ENCODE measurements around the gene ZNF280C. TPM values are rescaled to one million over a fixed set of nuclear protein-coding genes. Genes with fewer than 3 reads are reported as not detected.

Gene ZNF280C
- total RNA-seq, 1 experiment from 2014 or later, result 6.6 TPM

- POLR2A ChIA-PET, result no interaction called here
- Mint-ChIP-seq H3K27me3 (ENCODE audit: insufficient read depth, unreplicated experiment) (peaks cover 46% of the 10 kb centered on the region), H3K9me3 (ENCODE audit: unreplicated experiment) (no peaks in the 10 kb centered on the region), H3K4me3 (ENCODE audit: unreplicated experiment) (no peak within 1 kb of the TSS), H3K27ac (ENCODE audit: low read depth, unreplicated experiment) (no peak within 1 kb of the TSS), H3K36me3 (ENCODE audit: insufficient read depth, unreplicated experiment) (peaks cover 2% of the 10 kb centered on the region), H3K4me1 (ENCODE audit: insufficient read depth, unreplicated experiment) (peaks cover 19% of the 10 kb centered on the region)
- TF ChIP-seq CTCF (IDR thresholded peaks at IDR 0.05; ENCODE audit: unreplicated experiment), result no peak
- CTCF ChIA-PET, result no interaction called here
- intact Hi-C loops (cut with micrococcal nuclease), result no loop called here
- no peak for DNase-seq (ENCODE audit: unreplicated experiment)
- BruUV-seq (replicated peaks), result no TSS peak
Observed at GRCh38 chrX:130171446-130172126, 97.1 kb downstream of the ZNF280C start, which contains the start of gene RAB33A. RAB33A (plus strand) TSS chrX:130171962; CDS start chrX:130172063, 101 bp downstream.

DNA sequence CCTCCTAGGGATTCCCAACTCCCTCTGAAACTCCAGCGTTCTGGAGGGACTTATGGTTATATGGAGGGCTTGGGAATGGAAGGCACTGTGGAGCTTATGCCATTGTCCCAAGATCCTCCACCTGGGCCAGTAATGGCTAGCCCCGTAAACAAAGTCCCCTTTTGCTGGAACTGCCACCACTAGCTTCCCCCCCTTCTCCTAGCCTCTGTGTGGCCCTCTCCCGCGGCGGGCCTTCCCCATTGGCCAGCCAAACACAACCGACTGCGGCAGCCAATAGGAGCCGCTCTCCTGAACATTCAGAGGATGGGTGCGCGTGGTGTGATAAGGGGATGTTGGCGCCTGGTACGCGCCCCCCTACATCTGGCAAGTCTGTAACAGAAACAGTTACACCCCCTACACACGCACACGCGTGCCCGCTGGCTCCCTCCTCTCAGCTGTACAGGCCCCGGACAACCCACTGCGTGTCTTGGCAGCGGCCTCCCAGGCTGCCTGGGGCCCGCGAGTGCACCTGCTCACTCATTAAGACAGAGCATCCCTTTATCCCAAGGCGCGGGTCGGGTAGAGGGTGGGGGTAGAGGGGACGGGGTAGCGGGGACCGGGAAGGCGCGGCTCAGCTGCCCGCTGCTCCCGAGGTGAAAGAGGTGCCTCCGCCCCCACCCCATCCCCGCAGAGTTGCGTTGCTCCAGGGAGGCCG lies 97.8 kb downstream of the ZNF280C start:
- intact Hi-C loops (cut with micrococcal nuclease), result no loop called here
- Mint-ChIP-seq H3K27me3 (ENCODE audit: insufficient read depth, unreplicated experiment) (peaks cover 46% of the 10 kb centered on the region), H3K27ac (ENCODE audit: low read depth, unreplicated experiment) (no peak overlapping the region), H3K4me3 (ENCODE audit: unreplicated experiment) (no peak overlapping the region), H3K4me1 (ENCODE audit: insufficient read depth, unreplicated experiment) (peaks cover 19% of the 10 kb centered on the region), H3K9me3 (ENCODE audit: unreplicated experiment) (no peaks in the 10 kb centered on the region), H3K36me3 (ENCODE audit: insufficient read depth, unreplicated experiment) (peaks cover 8% of the 10 kb centered on the region)
- POLR2A ChIA-PET, result no interaction called here
- CTCF ChIA-PET, result interaction anchor here (0.6 to 1.0 kb wide), 3 partner anchors 60 to 91 kb away, joined by 3 read pairs; no protein-coding TSS in a partner anchor
- DNase-seq (ENCODE audit: unreplicated experiment), result no peak
- TF ChIP-seq CTCF (IDR thresholded peaks at IDR 0.05; ENCODE audit: unreplicated experiment), result no peak
- no TSS peak for BruUV-seq (replicated peaks)

GRCh38 chrX:130167040-130167439 lies 101.7 kb downstream of the ZNF280C start:
- H3K27me3 Mint-ChIP-seq (ENCODE audit: insufficient read depth, unreplicated experiment), result peaks cover 43% of the 10 kb centered on the region
- intact Hi-C loops (cut with micrococcal nuclease), result no loop called here
- POLR2A ChIA-PET, result interaction anchor here (0.7 to 2.8 kb wide), 6 partner anchors 22 to 87 kb away, joined by 3 to 28 read pairs (median 4); partner anchors contain the start of gene ELF4
- CTCF ChIA-PET, result interaction anchor here (0.6 to 0.7 kb wide), 2 partner anchors 19 to 561 kb away, joined by 3 to 6 read pairs; no protein-coding TSS in a partner anchor
- H3K36me3 Mint-ChIP-seq (ENCODE audit: insufficient read depth, unreplicated experiment), result peaks cover 14% of the 10 kb centered on the region
- H3K9me3 Mint-ChIP-seq (ENCODE audit: unreplicated experiment), result no peaks in the 10 kb centered on the region
- no peak for TF ChIP-seq CTCF (IDR thresholded peaks at IDR 0.05; ENCODE audit: unreplicated experiment)
- H3K4me3 Mint-ChIP-seq (ENCODE audit: unreplicated experiment), result peak overlapping the region; percentile 75
- H3K4me1 Mint-ChIP-seq (ENCODE audit: insufficient read depth, unreplicated experiment), result peaks cover 6% of the 10 kb centered on the region
- no peak for DNase-seq (ENCODE audit: unreplicated experiment)
- peak overlapping the region; percentile 49 for H3K27ac Mint-ChIP-seq (ENCODE audit: low read depth, unreplicated experiment)
- BruUV-seq (replicated peaks), result no TSS peak

- ChIA-PET POLR2A (interaction anchor here (0.7 to 2.8 kb wide), 8 partner anchors 10 to 87 kb away, joined by 3 to 28 read pairs (median 5); partner anchors contain the start of gene ELF4), CTCF (interaction anchor here (0.7 kb wide), 1 partner anchor 20 kb away, joined by 3 read pairs; no protein-coding TSS in a partner anchor)
- DNase-seq (ENCODE audit: unreplicated experiment), result no peak
- peaks cover 6% of the 10 kb centered on the region for H3K4me1 Mint-ChIP-seq (ENCODE audit: insufficient read depth, unreplicated experiment)
- no peaks in the 10 kb centered on the region for H3K9me3 Mint-ChIP-seq (ENCODE audit: unreplicated experiment)
- H3K27me3 Mint-ChIP-seq (ENCODE audit: insufficient read depth, unreplicated experiment), result peaks cover 45% of the 10 kb centered on the region
- intact Hi-C loops (cut with micrococcal nuclease), result no loop called here
- peaks cover 14% of the 10 kb centered on the region for H3K36me3 Mint-ChIP-seq (ENCODE audit: insufficient read depth, unreplicated experiment)
- H3K27ac Mint-ChIP-seq (ENCODE audit: low read depth, unreplicated experiment), result peak overlapping the region; percentile 49
- TF ChIP-seq CTCF (IDR thresholded peaks at IDR 0.05; ENCODE audit: unreplicated experiment), result no peak
- H3K4me3 Mint-ChIP-seq (ENCODE audit: unreplicated experiment), result peak overlapping the region; percentile 75
- TSS peak; percentile 69 for BruUV-seq (replicated peaks)
Observed at GRCh38 chrX:130166503-130166777, 102.3 kb downstream of the ZNF280C start.

Data from MCF 10A (cell line).